Prostate gland (tissue), 2 donors: Measurements from ENCODE around the gene MANBA.

Experiments used
- CTCF ChIP-seq, 4 experiments: fragments of 200-600 bp in 2 of 4; fragments of 450-650 bp in 2 of 4; sonication (generic) in 2 of 4; IDR thresholded peaks; 1 replicate in 3 of 4; 2 replicates in 1 of 4; pipeline ENCODE4 v1.5.1; 2016 to 2019; ENCODE audit warnings: antibody characterized with exemption in 4 of 4, mild to moderate bottlenecking in 2 of 4, moderate library complexity in 2 of 4
- POLR2A ChIP-seq: fragments of 450-650 bp; IDR thresholded peaks from one replicate; pipeline ENCODE4 v1.6.1; 2016; ENCODE audit warnings: antibody characterized with exemption, mild to moderate bottlenecking
- POLR2AphosphoS5 ChIP-seq: sonication (generic); formaldehyde crosslinking; IDR thresholded peaks from one replicate; pipeline ENCODE4 v1.6.1; 2017; ENCODE audit warnings: antibody characterized with exemption

- TF ChIP-seq POLR2A (no peak), POLR2AphosphoS5 (no peak), CTCF (IDR thresholded peaks at IDR 0.05) (no peak)
These were observed 53.6 kb downstream of the MANBA start for GRCh38 chr4:102707150-102707549.
